Activated naive CD8-positive, alpha-beta T cell (primary cell): ENCODE measurements around the gene HES4.

Experiments
- H3K27ac Mint-ChIP-seq: one replicate; pipeline ENCODE4 v1.8.0; 2021; ENCODE audit warnings: mixed read lengths
- H3K27me3 Mint-ChIP-seq: one replicate; pipeline ENCODE4 v1.8.0; 2021; ENCODE audit warnings: mixed read lengths
- H3K36me3 Mint-ChIP-seq: one replicate; pipeline ENCODE4 v1.8.0; 2021; ENCODE audit warnings: mixed read lengths
- H3K4me1 Mint-ChIP-seq: one replicate; pipeline ENCODE4 v1.8.0; 2021; ENCODE audit warnings: low read depth, mixed read lengths
- H3K4me3 Mint-ChIP-seq: one replicate; pipeline ENCODE4 v1.8.0; 2021; ENCODE audit warnings: mild to moderate bottlenecking, mixed read lengths
- H3K9me3 Mint-ChIP-seq: one replicate; pipeline ENCODE4 v1.8.0; 2021; ENCODE audit warnings: low read depth, mixed read lengths

The HES4 gene

DNA sequence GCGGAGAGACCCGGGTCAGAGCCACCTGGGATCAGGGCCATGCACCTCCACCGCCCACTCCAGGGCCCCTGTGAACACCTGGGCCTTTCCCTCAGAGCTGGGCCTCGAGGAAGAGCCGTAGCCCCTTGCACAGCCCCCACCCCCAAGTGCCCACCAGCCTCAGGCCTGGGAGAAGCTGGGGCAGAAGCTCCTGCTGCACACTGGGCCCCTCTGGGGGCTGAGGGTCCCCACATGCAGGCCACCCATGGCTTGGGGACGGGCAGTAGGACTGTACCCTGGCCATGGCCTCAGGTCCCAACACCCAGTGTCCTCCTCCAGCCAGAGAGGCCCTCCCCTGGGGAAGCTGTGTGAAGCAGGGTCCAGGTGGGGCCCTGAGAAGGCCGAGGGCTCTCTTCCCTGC, 47.3 kb downstream of the HES4 start:
- Mint-ChIP-seq H3K4me1 (peaks cover 8% of the 10 kb centered on the region), H3K36me3 (peaks cover 7% of the 10 kb centered on the region), H3K27me3 (no peaks in the 10 kb centered on the region)

DNA sequence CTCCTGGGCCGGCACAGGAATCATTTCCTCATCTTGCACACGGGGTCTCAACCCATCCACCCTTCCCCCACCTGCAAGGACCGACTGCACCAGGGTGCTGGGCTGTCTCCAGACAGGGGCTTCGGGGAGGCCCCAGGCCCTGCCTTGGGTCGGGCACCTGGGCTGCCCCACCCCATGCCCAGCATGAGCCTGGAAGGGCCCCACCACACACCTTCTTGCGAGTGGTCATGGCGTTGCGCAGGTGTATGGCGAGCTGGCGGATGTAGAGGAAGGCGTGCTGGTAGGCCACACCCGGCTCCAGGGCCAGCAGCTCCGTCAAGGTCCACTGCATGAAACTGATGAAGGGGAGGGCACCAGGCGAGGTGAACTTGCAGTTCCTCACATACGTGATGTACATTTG, 47.7 kb downstream of the HES4 start:
- Mint-ChIP-seq H3K27ac (no peak overlapping the region), H3K4me3 (no peak overlapping the region), H3K4me1 (peaks cover 4% of the 10 kb centered on the region), H3K27me3 (no peaks in the 10 kb centered on the region), H3K9me3 (no peaks in the 10 kb centered on the region), H3K36me3 (peaks cover 7% of the 10 kb centered on the region)

More for the DNA sequence above, 47.3 kb downstream of the HES4 start:
- Mint-ChIP-seq H3K4me3 (no peak overlapping the region), H3K27ac (no peak overlapping the region), H3K9me3 (no peaks in the 10 kb centered on the region)

DNA sequence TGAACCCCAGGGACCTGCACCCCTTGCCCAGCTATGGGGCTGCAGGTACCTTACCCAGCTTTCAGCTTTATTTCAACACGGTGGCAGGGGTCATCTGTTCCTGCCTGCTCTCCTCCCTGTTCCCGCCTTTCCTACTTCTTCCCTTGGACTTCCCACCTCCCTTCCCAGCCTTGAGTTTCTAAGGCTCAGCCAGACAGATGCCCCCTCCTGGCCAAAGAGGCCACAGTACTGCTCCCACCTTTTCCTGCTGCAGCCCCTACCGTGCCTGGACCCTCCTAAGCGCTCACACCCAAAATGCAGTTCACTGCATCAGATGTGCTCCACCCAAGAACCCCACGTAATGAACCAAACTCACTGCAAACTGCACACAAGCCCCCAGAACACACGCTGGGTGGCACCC, 48.5 kb downstream of the HES4 start:
- no peak overlapping the region for H3K27ac Mint-ChIP-seq

DNA sequence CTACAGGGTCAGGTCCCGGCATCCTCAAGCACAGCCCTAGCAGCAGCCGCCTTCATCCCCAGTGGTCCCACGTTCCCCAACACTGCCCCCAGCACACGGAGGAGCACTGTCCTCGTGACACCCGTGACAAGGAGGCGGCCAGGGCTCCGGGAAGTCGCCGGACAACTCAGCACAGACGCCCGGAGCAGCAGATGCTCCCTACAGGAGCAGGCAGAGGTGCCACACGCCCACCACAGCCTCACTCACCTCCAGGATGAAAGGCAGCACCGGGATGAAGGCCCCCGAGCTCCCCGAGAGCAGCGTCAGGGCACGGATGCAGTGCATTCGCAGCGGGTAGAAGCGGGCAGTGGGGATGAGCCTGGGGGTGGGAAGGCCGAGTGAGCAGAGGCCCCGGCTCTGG, 49.0 kb downstream of the HES4 start:
- peaks cover 7% of the 10 kb centered on the region for H3K36me3 Mint-ChIP-seq
- no peaks in the 10 kb centered on the region for H3K27me3 Mint-ChIP-seq
- H3K4me1 Mint-ChIP-seq = peaks cover 3% of the 10 kb centered on the region
- H3K4me3 Mint-ChIP-seq = no peak overlapping the region
- no peaks in the 10 kb centered on the region for H3K9me3 Mint-ChIP-seq
- no peak overlapping the region for H3K27ac Mint-ChIP-seq

More for the DNA sequence above, 48.5 kb downstream of the HES4 start:
- H3K4me1 Mint-ChIP-seq = peaks cover 3% of the 10 kb centered on the region
- no peaks in the 10 kb centered on the region for H3K27me3 Mint-ChIP-seq
- no peaks in the 10 kb centered on the region for H3K9me3 Mint-ChIP-seq
- H3K36me3 Mint-ChIP-seq = peaks cover 7% of the 10 kb centered on the region
- no peak overlapping the region for H3K4me3 Mint-ChIP-seq

DNA sequence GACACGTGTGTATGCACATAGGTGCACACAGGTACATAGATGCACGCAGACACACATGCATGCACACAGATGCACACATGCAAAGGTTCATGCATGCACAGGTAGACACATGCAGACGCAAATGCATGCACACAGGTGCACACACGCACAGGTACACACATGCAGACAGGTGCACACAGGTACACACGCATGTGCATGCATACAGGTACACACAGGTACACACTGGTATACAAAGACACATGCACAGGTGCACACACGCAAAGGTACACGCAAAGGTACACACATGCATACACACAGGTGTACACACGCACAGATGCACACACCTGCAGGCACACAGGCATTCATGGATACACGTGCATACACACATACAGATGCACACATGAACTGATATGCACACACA, 49.6 kb downstream of the HES4 start:
- Mint-ChIP-seq H3K36me3 (peaks cover 7% of the 10 kb centered on the region), H3K4me1 (peaks cover 3% of the 10 kb centered on the region), H3K4me3 (no peak overlapping the region), H3K27ac (no peak overlapping the region), H3K9me3 (no peaks in the 10 kb centered on the region), H3K27me3 (no peaks in the 10 kb centered on the region)
